GM19043 (cell line): ENCODE measurements around the gene FNDC3B.

Experiments
- ATAC-seq: cut with Tn5 transposase; IDR thresholded peaks from one replicate; pipeline ENCODE4 v1.9.1; 2021; ENCODE audit warnings: low read depth; ENCODE audit not compliant: unreplicated experiment

FNDC3B gene

DNA sequence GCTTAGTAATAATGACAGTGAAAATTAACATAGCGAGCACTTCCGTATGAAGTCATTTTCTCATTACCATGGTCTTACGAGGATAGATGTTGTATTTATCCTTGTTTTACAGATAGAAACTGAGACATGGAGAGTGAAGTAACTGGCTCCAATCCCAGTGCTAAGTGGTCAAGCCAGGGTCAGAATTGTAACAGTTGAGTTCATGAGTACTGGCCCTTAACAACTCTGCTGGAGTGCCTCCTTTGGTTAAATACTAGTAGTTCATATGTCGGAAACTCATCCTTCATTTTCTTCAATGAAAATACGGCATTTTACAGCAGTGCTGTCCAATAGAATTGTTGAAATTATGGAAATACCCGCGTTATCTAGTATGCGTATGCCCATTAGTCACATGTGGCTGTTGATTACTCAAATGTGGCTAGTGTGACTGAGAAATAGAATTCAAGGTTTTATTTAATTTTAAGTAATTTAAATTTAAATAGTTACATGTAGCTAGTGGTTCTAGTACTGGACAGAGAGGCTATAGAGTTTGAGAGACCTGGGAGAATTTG is 32.5 kb downstream of the FNDC3B start:
- ATAC-seq: no peak

DNA sequence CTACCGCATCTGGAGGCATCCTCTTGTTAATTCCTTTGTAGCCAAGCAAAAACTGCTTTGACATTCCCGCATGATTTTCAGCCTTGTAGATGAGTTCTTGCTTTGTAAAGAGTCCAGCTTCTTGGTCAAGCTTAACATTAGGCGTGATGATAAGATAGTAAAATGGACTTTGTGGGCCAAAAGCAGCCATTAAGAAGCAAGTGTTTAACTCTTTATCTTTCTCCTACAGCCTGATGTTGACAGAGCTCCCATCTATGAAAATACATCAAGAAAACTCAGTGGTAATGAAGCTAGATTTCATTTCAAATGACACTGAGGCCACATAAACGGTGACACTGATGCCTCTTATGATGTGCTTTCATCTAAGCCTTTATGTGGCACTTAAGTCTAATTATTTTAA is 33.2 kb downstream of the FNDC3B start:
- ATAC-seq: no peak

DNA sequence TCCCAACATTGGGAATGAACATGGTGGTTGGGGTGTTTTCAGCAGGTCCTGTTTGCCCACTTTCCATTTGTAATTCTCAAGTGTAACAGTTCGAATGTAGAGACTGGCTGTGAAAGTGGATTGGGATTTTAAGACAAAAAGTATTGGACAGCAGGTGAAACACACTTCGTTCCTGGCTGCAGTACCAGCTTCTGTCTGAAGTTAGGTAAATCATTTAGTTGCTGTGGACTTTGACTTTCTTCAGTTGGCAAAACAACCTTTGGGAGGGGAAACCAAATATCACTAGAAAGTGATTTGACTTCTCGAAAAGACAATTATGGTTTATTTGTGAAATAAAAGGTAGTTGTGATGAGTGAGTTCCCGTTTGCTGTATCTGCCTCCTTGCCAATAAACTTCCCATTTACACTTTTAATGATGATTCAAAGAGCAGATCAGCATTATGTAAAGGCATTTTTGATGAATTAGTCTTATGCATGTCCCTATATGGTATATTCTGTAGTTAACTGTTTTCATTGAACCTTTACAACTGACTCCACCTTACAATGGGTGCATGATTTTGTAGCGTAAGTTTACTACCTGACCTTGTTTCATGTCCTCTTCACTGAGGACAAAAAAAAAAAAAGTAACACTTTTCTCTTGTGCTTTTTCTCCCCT is 34.0 kb downstream of the FNDC3B start:
- no peak for ATAC-seq

DNA sequence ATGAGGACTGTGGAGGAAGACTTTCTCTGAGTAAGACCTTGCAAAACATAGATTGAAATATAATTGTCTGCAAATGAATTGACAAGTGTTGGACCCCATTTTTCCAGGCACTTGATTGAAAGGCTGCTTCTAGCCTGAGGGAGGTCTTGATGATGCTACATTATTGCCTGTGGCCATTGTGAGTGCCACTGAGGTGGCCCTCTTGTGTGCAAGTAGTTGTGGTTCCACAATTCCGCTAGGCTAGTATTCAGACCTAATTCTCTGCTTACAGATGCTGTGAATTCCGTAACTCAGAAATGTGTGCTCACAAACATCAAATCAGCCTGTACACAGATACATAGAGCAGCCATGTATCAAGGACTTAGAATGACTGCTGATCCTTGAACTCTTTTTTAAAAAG is 34.7 kb downstream of the FNDC3B start:
- no peak for ATAC-seq

DNA sequence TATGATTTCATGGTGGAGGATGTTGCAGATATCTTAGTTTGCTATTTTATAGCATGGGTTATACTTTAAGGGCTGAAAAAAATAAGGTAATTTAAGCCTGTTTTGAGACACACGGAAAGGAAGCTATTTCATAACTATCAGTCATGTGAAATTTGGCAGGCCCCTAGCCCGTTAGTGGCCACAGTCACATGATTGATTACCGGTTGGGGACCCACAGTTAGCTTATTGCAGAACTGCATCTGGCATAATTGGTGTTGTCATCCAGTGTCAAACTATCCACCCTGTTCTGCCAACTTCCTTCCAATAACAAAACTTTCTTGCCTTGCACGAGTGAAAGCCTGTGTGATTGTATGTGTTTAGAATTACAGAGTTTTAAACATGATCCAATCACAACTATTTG is 35.2 kb downstream of the FNDC3B start:
- ATAC-seq: no peak

DNA sequence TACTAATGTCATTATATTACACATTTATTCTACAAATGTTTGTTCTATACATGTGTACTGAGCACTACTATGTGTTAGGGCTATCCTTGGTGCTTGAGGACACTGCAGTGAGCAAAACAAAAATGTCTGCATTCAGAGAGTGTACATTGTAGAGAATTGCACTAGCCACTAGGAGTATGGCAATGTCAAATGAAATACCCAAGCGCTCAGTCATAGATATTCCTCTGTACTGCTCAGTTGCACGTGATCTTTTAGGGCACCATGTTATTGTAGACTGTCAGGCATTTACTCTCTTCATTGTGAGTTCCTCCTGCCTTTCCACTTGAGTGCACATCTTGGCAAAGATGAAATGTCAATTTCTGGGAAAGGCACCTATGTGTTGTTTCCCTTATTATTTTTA is 36.8 kb downstream of the FNDC3B start:
- no peak for ATAC-seq

DNA sequence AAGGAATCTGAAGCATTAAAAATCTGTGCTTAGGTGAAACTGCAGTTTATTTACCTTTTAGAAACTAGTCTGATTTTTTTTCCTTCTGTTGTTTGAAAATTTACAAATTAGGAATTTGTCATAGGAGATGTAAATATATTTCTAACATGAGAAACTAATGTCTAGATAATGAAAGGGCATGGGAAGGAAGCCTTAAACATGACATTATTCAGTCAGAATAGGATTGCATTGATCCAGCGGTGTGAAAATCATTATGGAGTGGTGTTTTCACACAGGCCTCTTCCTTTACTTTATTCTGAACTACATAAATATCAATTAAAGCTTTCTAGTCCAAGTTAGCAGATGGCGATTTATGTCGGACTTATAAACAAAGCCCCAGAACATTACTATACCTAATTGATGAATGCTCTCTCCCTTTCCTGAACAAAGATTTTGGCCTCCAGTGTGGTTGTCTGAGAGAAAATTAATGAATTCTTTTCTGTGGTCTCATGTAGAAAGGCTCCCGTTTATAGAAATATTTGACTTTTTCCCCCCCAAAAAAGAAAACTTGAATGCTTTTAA is 37.9 kb downstream of the FNDC3B start:
- no peak for ATAC-seq

DNA sequence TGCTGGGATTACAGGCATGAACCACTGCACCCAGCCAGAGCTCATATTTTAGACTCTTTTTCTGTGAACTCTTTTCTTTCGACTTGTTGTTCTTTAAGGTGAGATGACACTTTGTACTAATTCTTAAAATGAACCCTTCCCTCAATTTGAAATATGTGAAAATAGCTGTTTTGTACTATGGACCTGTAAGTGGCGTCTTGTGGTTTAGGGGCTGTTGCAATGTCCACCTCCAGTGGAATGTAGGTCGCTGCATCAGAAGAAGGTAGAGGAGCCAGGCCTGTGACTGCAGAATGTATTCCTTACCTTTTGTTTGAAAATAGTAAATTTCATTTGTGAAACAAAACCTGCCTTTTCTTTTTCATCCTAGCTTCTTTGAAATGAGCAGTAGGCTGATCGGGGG is 38.9 kb downstream of the FNDC3B start:
- ATAC-seq: no peak

DNA sequence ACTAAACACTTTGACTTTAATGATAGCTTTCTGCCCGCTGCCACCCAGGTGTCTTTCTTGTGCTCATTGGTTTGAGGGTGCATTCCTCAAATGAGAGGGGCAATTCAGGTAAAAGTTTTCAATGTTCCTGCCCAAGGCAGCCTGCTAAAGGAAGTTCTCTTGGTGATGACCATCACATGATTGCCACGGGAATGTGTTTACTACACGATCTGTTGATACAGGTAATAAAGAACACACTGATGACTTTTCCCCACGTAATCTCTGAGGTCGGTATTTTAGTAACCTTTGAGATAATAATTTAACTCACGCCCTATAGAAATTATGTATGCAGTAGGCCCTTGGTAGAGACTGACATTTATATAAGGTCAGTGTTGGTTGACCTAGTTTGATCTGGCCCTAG is 39.3 kb downstream of the FNDC3B start:
- ATAC-seq: no peak

DNA sequence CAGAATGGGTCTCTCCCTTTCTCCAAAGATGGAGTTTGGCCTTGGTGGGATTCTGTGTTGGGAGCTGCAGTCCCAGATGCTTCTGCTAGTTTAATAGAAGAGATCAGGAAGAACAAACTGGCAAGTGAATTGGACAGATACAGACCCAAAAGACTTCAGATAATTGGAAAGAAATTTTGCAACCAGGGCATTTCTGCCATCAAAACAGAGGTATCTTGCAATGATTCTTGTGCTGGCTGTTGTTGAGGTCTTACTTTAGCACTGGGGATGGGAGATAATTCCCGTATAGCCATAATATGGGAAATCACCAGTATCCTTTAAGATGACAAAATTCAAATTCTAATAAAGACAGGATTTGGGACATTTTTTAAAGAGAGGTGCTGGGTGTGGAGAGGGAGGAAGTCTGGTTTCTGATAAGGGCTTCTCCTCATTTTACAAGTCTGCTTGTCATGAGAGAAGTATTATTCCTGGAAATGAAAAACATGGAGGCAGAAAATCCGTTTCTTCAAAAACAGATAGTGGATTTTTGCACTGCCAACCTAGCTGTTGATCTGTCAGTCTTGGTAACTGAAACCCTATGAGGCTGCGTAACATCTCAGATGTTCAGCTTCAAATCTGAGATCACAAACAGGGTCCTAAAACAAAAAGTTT is 40.1 kb downstream of the FNDC3B start:
- no peak for ATAC-seq

DNA sequence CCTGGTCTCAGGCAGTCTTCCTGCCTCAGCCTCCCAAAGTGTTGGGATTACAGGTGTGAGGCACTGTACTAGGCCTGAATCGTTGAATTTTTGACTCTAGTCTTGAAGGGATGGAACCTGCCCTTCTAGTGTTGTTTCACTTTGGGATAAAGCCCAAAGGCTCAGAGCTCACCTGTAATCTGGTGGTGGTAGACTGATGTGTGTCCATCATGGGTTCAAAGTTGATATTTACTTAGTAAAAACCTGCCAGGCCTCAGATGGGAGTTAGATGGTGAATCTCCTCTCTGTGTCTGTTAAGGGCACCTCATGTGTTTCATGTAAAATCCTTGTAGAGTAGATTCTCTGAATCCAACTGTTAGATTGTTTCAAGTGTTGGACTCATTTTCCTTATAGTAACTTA is 41.1 kb downstream of the FNDC3B start:
- ATAC-seq: no peak

DNA sequence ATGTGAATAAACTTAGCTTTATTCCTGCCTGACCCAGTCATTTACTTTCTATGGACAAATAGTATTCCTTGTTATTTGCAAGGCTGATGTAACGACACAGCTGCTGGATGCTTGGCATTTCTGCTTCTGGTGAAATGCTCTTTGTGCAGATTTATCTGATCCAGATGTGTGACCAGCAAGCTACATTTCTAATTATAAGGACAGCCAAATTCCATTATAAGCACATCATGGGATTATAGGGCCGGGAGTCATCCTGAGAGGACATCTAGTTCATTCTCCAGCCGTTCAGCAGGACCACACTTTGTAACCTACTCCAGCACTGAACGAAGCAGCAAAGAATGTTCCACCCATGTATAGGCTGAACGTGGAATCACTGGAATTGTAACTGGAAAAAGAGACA is 42.9 kb downstream of the FNDC3B start:
- ATAC-seq: no peak

DNA sequence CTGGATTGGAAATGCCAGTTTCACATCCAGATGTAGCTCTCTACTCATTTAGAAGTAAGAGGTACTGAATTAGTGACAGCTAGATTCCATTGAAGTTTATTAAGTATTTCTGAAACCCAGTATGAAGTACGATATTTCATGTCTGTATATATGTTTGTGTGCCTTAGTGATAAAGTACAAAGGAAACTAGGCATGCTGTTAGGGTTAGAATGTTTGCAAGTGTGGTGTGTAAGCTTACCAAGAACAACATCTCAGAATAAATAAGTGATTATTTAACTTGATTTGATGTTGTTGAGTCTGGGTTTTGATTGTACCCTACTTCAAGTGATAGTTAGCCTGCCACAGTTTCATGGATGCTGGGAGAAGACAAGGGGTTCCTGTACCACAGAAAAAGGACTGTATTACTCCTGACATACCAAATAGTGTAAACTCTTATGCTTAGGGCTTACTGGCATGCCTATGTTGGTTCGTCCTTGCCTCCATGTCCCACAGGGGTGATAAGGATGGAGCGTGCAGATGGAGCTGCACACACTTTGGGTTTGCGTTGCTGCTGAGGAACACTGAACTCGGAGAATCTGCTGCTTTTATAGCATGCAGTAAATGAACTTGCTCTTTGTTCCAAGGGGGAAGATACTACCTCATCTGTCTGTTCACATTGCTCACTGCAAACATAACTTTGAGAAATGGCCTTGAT is 43.6 kb downstream of the FNDC3B start:
- no peak for ATAC-seq

DNA sequence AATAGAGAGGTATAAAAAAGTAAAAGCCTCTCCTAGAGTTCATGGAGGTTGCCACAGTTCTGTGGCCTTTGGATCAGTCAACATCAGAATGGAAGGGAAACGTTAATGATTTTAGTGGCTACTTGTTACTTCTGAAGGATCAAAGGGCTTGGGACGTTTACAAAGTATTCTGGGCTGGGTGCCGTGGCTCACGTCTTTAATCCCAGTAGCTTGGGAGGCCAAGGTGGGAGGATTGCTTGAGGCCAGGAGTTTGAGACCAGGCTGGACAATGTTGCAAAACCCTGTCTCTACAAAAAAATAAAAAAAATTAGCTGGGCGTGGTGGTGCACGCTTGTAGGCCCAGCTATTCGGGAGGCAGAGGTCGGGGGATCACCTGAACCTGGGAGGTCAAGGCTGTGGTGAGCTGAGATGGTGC is 44.6 kb downstream of the FNDC3B start:
- no peak for ATAC-seq

DNA sequence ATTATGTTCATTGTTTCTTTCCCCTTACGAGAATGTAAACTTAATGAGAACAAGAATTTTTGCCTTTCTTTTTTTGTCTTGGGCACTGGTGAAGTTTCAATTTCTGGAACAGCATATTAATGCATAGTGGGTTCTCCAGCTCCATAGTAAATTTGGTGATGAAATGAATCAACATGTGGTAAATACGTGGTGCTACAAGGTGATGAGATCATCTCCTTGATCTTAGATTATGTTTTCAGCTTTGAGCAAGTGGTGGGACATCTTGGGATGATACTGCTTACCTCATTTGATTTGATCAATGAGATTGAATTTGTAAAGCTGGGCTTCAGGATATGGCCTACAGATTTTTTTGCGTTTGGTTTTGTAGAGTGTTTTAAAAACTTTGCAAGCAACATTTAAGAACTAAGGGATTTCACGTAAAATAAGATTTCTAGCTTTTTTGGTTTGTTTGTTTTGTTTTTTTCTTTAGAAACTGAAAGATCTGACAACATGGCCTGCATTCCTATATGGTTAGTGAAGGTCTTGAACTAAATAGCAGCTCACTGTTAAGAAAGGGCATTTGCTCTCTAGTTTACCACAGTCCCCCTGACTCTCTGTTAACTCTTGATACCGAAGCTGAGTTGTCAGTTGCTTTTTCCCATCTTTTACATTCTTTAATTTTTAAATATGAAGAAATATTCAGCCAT is 45.6 kb downstream of the FNDC3B start:
- no peak for ATAC-seq

DNA sequence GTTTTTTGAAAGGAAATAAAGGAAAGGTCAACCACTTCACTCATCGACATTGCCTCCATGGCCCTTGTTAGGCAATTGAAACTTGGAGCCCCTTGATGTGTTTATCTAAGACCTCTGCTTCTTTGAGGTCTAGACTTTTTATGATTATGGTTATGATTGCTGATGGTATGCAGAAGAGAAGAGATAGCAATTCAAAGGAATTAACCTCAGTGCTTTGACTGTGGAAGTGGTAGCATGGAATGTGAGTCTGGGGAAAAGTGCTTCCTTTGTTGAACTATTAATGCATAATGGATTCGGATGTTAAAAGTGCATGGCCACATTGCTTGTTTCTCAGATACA is 46.1 kb downstream of the FNDC3B start:
- ATAC-seq: no peak

DNA sequence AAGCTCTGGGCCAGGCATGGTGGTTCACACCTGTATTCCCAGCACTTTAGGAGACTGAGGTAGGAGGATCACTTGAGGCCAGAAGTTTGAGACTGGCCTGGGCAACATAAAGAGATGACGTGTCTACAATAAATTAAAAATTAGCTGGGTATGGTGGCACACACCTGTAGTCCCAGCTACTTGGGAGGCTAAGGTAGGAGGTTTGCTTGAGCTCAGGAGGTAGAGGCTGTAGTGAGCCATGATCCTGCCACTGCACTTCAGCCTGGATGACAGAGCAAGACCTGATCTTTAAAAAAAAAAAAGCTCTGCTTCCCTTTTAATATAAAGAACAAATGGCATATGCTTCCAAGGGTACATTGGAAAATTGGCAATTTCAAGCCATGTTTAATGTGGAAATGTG is 46.7 kb downstream of the FNDC3B start:
- no peak for ATAC-seq

DNA sequence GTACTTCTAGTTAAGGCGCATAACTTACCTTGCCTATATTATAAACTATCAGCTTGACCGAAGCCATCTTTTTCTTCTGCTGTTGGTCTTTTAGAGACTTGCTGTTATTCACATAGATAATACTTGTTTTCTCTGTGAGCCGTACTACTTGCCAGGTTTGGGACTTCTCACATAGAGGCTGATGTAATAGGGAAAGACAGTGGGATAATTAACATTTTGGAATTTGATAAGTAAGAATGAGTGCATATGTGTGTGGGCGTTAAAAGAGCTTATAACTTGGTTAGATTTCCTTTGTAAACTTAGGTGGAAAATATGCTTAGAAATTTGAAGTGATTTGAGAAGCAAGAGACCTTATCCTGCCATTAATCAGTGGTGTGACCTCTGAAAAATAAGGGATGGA is 47.8 kb downstream of the FNDC3B start:
- ATAC-seq: no peak

DNA sequence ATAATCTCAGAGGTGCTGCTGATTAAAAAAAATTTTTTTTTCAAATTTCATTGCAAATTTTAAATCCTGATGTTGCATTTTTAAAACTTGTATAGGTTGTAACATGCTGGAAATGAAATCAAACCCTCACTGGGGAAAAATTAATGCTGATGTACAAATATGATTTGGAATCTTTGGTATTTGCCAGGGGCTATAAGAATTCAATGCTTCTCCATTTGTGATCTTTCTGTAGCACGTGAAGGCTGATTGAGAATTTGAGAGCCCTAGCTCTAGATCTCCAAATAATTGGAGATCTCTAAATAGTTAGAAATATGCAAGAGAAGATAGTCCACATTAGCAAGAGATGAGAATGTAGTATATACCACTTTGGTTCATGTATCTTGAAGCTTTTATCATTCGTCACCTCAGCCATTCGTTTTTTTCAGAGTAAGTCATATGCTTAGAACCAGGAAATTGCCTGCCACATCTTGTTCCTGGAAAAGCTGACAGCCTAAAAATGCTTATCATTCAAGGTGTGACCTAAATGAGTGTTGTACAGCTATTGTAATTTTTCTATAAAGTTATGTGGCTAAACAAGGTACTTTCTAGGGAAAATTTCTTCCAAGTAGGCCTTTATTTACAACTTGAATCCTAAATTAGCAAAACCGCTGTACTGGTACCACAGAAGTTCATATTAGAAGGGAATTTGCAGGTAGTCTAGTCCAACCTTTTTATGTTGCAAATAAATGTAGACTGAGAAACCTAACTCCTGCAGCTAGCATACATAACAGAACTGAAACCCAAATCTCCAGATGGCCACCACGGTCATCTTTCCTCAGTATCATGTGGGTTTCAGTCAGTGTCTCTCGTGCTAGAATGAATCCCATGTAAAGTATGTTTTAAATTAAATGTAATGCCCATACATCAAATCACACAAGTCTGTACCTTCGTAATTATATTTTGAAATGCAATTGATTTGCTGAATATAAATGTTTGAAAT is 48.5 kb downstream of the FNDC3B start:
- ATAC-seq: peak; percentile 80

DNA sequence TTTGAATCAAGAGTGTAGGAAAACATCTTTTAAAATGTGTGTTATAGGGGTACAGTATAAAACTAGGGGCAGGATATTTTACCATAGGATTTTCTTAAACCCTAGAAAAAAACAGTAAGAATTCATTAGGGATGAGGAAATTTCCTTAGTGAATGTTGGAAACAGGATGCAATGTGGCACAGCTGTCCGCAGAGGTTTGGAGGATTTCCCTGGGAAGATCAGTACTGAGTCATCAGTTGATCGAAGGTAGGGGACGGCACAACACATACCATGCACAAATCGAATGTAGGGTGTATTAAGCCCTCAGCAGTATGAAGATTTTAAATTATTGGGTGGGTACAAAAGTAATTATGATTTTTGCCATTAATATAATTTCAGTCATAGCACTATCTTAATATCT is 49.9 kb downstream of the FNDC3B start:
- no peak for ATAC-seq
